ENCODE results near the gene CPNE8.

DNA sequence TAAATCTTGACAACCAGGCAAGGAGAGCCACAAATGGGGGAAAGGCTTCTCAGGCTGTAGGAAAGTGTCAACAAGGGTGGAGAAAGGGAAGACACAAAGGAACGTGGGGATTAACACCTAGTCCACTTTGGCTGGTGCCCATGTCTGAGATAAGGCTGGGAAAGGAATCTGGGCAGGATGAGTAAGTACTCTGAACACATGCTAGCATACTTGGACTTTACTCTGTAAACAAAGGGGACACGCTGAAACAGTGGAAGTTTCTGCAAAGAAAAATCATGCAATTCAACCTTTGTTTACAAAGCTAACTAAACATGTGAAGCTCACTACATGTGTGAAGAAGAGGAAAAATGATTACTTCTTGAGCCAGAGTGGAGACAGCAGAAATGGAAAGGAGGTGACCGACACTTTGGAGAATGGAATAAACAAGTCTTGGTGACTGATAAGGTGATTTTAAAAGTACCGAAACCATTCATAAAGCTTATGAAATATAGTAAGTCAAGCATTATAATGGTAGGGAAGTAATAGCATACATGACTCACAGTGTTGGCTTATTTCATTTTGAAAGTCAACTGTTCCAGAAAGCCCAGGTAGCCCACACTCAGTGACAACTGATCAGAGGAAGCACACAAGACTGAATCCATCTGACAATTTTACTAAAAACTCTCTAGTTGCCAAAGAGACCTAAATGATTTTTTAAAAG, 13.2 kb downstream of the CPNE8 start:
- TF ChIP-seq, protein P1, sequence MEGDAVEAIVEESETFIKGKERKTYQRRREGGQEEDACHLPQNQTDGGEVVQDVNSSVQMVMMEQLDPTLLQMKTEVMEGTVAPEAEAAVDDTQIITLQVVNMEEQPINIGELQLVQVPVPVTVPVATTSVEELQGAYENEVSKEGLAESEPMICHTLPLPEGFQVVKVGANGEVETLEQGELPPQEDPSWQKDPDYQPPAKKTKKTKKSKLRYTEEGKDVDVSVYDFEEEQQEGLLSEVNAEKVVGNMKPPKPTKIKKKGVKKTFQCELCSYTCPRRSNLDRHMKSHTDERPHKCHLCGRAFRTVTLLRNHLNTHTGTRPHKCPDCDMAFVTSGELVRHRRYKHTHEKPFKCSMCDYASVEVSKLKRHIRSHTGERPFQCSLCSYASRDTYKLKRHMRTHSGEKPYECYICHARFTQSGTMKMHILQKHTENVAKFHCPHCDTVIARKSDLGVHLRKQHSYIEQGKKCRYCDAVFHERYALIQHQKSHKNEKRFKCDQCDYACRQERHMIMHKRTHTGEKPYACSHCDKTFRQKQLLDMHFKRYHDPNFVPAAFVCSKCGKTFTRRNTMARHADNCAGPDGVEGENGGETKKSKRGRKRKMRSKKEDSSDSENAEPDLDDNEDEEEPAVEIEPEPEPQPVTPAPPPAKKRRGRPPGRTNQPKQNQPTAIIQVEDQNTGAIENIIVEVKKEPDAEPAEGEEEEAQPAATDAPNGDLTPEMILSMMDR (IDR thresholded peaks at IDR 0.05) = no peak
- TF ChIP-seq EZH2 (IDR thresholded peaks at IDR 0.05; ENCODE audit: borderline replicate concordance, insufficient read depth, low read depth, low read length, poor library complexity, severe bottlenecking) = no peak

Measured in B cell (primary cell).